H1 (cell line): ENCODE data around the gene ARHGAP23. TPM values are rescaled to one million over a fixed set of nuclear protein-coding genes. Genes with fewer than 3 reads are reported as not detected.

Source experiments
- CTBP2 ChIP-seq: IDR thresholded peaks from 2 replicates; pipeline ENCODE4 v1.7.0; 2011; ENCODE audit warnings: borderline replicate concordance, mild to moderate bottlenecking, moderate library complexity, mixed read lengths, low read length; ENCODE audit not compliant: insufficient read depth, insufficient read length
- EP300 ChIP-seq, 2 experiments: IDR thresholded peaks; 1 replicate in 1 of 2; 2 replicates in 1 of 2; pipeline ENCODE4 v1.6.1; 2011 to 2012; ENCODE audit warnings: low read depth in 2 of 2, low read length in 2 of 2, mild to moderate bottlenecking in 2 of 2, borderline replicate concordance in 1 of 2, inconsistent platforms in 1 of 2, moderate library complexity in 1 of 2
- RAD21 ChIP-seq, 2 experiments: IDR thresholded peaks in 1 of 2; conservative IDR thresholded peaks in 1 of 2; 2 replicates each; pipeline ENCODE4 v1.6.1; 2011; ENCODE audit warnings: low read depth in 2 of 2, low read length in 2 of 2, improper control_type of control experiment in 1 of 2, inconsistent platforms in 1 of 2, mild to moderate bottlenecking in 1 of 2, moderate library complexity in 1 of 2
- TBP ChIP-seq: IDR thresholded peaks from 2 replicates; pipeline ENCODE4 v1.6.1; 2011; ENCODE audit warnings: low read depth, low read length, improper control_type of control experiment
- TEAD4 ChIP-seq: IDR thresholded peaks from 2 replicates; pipeline ENCODE4 v1.6.1; 2012; ENCODE audit warnings: low read depth, low read length, inconsistent platforms, mixed read lengths
- USF2 ChIP-seq: IDR thresholded peaks from 2 replicates; pipeline ENCODE4 v1.6.1; 2011; ENCODE audit warnings: low read length, improper control_type of control experiment
- polyA plus RNA-seq, 7 experiments: library from polyadenylated mRNA; depleted of rRNA in 3 of 7; stranded (reverse) in 5 of 7; unstranded in 2 of 7; fragments of >200 nt in 5 of 7; fragments of 200-250 nt in 2 of 7; gene quantifications; 1 replicate in 5 of 7; 2 replicates in 1 of 7; 4 replicates in 1 of 7; pipeline versions ENCODE4 v1.2.1 to v1.2.3, GENCODE V29; 2011 to 2013; ENCODE audit warnings: missing spikeins in 2 of 7, mixed read lengths in 2 of 7
- total RNA-seq: library from RNA; stranded (reverse); fragmentation: NEBNext Ultra II Directional; extraction: Animal tissue kit (Norgen Biotek cat#: 25700); gene quantifications from 2 replicates; pipeline ENCODE4 v1.2.1, GENCODE V29; 2021

ARHGAP23 gene
- total and polyA plus RNA-seq, 2 of the 8 experiments (the other 6 are each of a cell fraction or from before 2014, with no cell fraction given), result 16.3 to 107 TPM

GRCh38 chr17:38421871-38422827 lies 6.1 kb upstream of the ARHGAP23 start (continued):
- TF ChIP-seq EP300 (IDR thresholded peaks at IDR 0.05; ENCODE audit: borderline replicate concordance in 1 of 2, low read depth in 2 of 2, low read length in 2 of 2) (no peak), TBP (no peak), RAD21 (IDR thresholded peaks at IDR 0.05 in 1 of 2, conservative IDR thresholded peaks at IDR 0.05 in 1 of 2; ENCODE audit: low read depth in 2 of 2, low read length in 2 of 2) (no peak), USF2 (no peak), CTBP2 (no peak), TEAD4 (no peak)
